Ovary (tissue), 9 donors: ENCODE results near the gene ENPP3. TPM values are rescaled to one million over a fixed set of nuclear protein-coding genes. Genes with fewer than 3 reads are reported as not detected.

Experiments used
- DNase-seq, 5 donors: peaks; one replicate each; pipeline ENCODE4 v3.0.0-alpha.2; 2019 to 2020
- H3K27ac ChIP-seq, 2 donors: fragments of 200-600 bp; one replicate each; pipeline versions ENCODE4 v1.5.1 to v1.8.0; 2019 to 2022
- H3K27me3 ChIP-seq: fragments of 200-600 bp; one replicate; pipeline ENCODE4 v1.8.0; 2022
- H3K36me3 ChIP-seq: fragments of 200-600 bp; sonication (generic); one replicate; pipeline ENCODE4 v1.5.1; 2019
- H3K4me1 ChIP-seq: one replicate; pipeline ENCODE4 v1.8.1; 2013; ENCODE audit warnings: mild to moderate bottlenecking, moderate library complexity; ENCODE audit not compliant: insufficient read depth
- H3K4me3 ChIP-seq: fragments of 200-600 bp; sonication (generic); one replicate; pipeline ENCODE4 v1.5.1; 2017
- H3K9me3 ChIP-seq, 2 donors: fragments of 200-600 bp in 1 of 2; sonication (generic) in 1 of 2; one replicate each; pipeline versions ENCODE4 v1.5.1 to v1.8.1; 2013 to 2019; ENCODE audit warnings: mild to moderate bottlenecking in 1 of 2, moderate library complexity in 1 of 2
- CTCF ChIP-seq, 3 donors: fragments of 450-650 bp in 2 of 3; fragments of 200-600 bp in 1 of 3; IDR thresholded peaks; one replicate each; pipeline versions ENCODE4 v1.5.1 to v1.8.0; 2016 to 2022; ENCODE audit warnings: antibody characterized with exemption in 3 of 3, mild to moderate bottlenecking in 1 of 3
- EP300 ChIP-seq: sonication (generic); formaldehyde crosslinking; IDR thresholded peaks from one replicate; pipeline ENCODE4 v1.6.1; 2017; ENCODE audit warnings: antibody characterized with exemption
- POLR2A ChIP-seq: fragments of 450-650 bp; IDR thresholded peaks from one replicate; pipeline ENCODE4 v1.6.1; 2017; ENCODE audit warnings: antibody characterized with exemption, mild to moderate bottlenecking, moderate library complexity
- WGBS, 3 donors: extraction: QIAGEN DNeasy Blood & Tissue Kit in 1 of 3; methylation state at CpG; one replicate each; pipeline versions ENCODE4 v1.1.5 to v1.1.7; 2013 to 2017; 5-methylcytosine and 5-hydroxymethylcytosine counted together
- intact Hi-C, 4 donors: fragments of 100-400 bp; cut with DNase I; formaldehyde crosslinking; loops; one replicate each; pipeline versions ENCODE4 v1.11.0 to v1.15.1; 2022 to 2023
- polyA plus RNA-seq, 2 donors: library from polyadenylated mRNA; stranded (reverse); fragments of 200-250 nt in 1 of 2; fragments of 350-450 nt in 1 of 2; fragmentation: Illumina TruSeq in 1 of 2; extraction: RNeasy Lipid Tissue Mini Kit (QIAGEN cat#74804) in 1 of 2; gene quantifications; one replicate each; pipeline ENCODE4 v1.2.3, GENCODE V29; 2013 to 2014
- total RNA-seq, 7 donors: library from RNA; depleted of rRNA in 2 of 7; stranded (reverse); fragments of >200 nt in 2 of 7; fragmentation: NEBNext Ultra II Directional in 3 of 7; extraction: Animal tissue kit (Norgen Biotek cat#: 25700) in 3 of 7; gene quantifications; one replicate each; pipeline versions ENCODE4 v1.1.0 to v1.2.4, GENCODE V29; 2016 to 2023
- donor health status: DM: no; HTN: no; CAD: no; lungs with moderate emphysema.
- donor health status: DM: no; HTN: no; CAD: no.
- donor health status: Bipolar disorder and iron deficiency.
- donor health status: DM: yes; HTN: yes; CAD: no.
- donor health status: DM: no; HTN: no; CAD: no.
- donor health status: DM: yes; HTN: yes; CAD: no.

The ENPP3 gene
- total and polyA plus RNA-seq, 9 donors, result 0.41 to 3.9 (median 1.4) TPM

- Histone ChIP-seq H3K4me3 (no peak overlapping the region), H3K36me3 (no peaks in the 10 kb centered on the region), H3K27ac (no peak overlapping the region), H3K9me3 (no peaks in the 10 kb centered on the region), H3K27me3 (no peaks in the 10 kb centered on the region), H3K4me1 (no peaks in the 10 kb centered on the region)
- intact Hi-C loops, result no loop called here
- 8 to 16% (median 14%) methylated on average over 4 of the region's 4 CpGs for WGBS, 3 donors
- TF ChIP-seq CTCF (IDR thresholded peaks at IDR 0.05) (no peak), POLR2A (no peak), EP300 (no peak)
- no peak for DNase-seq
Observed at GRCh38 chr6:131773284-131773950, 136.3 kb downstream of the ENPP3 start.

GRCh38 chr6:131775886-131776285 is 138.8 kb downstream of the ENPP3 start:
- H3K4me1 ChIP-seq, result no peaks in the 10 kb centered on the region
- H3K27me3 ChIP-seq, result no peaks in the 10 kb centered on the region
- no peak overlapping the region for H3K27ac ChIP-seq
- no peak overlapping the region for H3K4me3 ChIP-seq
- H3K36me3 ChIP-seq, result no peaks in the 10 kb centered on the region
- no peak for DNase-seq
- TF ChIP-seq EP300 (no peak), CTCF (IDR thresholded peaks at IDR 0.05) (no peak), POLR2A (no peak)
- 96% methylated on average over 3 of the region's 3 CpGs for WGBS, 3 donors
- H3K9me3 ChIP-seq, result no peaks in the 10 kb centered on the region
- intact Hi-C loops, result no loop called here

- TF ChIP-seq CTCF (IDR thresholded peaks at IDR 0.05) (no peak), POLR2A (no peak), EP300 (no peak)
- no peaks in the 10 kb centered on the region for H3K36me3 ChIP-seq
- WGBS, 3 donors, result 84 to 91% (median 88%) methylated on average over 2 of the region's 2 CpGs
- H3K4me3 ChIP-seq, result no peak overlapping the region
- DNase-seq, result no peak
- H3K27me3 ChIP-seq, result no peaks in the 10 kb centered on the region
- no peaks in the 10 kb centered on the region for H3K9me3 ChIP-seq
- no peak overlapping the region for H3K27ac ChIP-seq
- no peaks in the 10 kb centered on the region for H3K4me1 ChIP-seq
- intact Hi-C loops, result no loop called here
Observed at GRCh38 chr6:131776985-131777384, 139.9 kb downstream of the ENPP3 start.

- no peaks in the 10 kb centered on the region for H3K9me3 ChIP-seq
- H3K27me3 ChIP-seq, result no peaks in the 10 kb centered on the region
- H3K4me1 ChIP-seq, result no peaks in the 10 kb centered on the region
- no peak for DNase-seq
- no peaks in the 10 kb centered on the region for H3K36me3 ChIP-seq
- no peak for TF ChIP-seq POLR2A
- no peak for TF ChIP-seq EP300
- no peak for TF ChIP-seq CTCF (IDR thresholded peaks at IDR 0.05)
- H3K4me3 ChIP-seq, result no peak overlapping the region
- H3K27ac ChIP-seq, result no peak overlapping the region
- 46 to 82% (median 67%) methylated on average over 1 of the region's 1 CpG for WGBS, 3 donors
- intact Hi-C loops, result no loop called here
Observed at GRCh38 chr6:131778169-131778568, 141.1 kb downstream of the ENPP3 start.
